ENCODE measurements around the gene MAML3.

Gene MAML3

DNA sequence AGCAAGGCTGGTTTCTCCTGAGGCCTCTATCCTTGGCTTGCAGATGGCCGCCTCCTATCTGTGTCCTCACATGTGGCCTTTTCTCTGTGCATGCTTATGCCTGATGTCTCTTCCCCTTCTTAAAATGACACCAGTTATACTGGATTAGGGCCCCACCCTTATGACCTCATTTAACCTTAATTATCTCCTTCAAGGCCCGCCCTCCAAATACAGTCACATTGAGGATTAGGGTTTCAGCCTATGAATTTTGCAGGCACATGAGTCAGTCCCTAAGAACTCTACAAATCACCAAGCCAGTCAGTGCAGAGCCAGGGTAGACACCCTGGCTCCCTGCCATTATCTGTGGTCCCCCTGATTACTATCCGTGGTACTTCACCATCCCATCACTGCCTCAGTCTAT is 51.6 kb downstream of the MAML3 start:
- Histone ChIP-seq H3K79me2 (ENCODE audit: insufficient read depth, low read length) (no peaks in the 10 kb centered on the region), H3K4me1 (ENCODE audit: insufficient read depth, low read length, severe bottlenecking) (peaks cover 33% of the 10 kb centered on the region), H3K4me2 (ENCODE audit: low read length) (no peak overlapping the region), H3K9me3 (ENCODE audit: low read length) (no peaks in the 10 kb centered on the region), H2AFZ (ENCODE audit: low read length) (no peak overlapping the region), H3K4me3 (ENCODE audit: low read depth, low read length, poor library complexity, severe bottlenecking) (no peak overlapping the region), H3F3A (ENCODE audit: insufficient read depth, low read length) (no peaks in the 10 kb centered on the region), H3K27me3 (ENCODE audit: insufficient read depth, low read length) (no peaks in the 10 kb centered on the region), H3K27ac (ENCODE audit: low read depth, low read length, poor library complexity, severe bottlenecking) (no peak overlapping the region), H3K9ac (ENCODE audit: low read length) (no peak overlapping the region), H3K36me3 (ENCODE audit: insufficient read depth, low read length) (no peaks in the 10 kb centered on the region), H3K9me2 (ENCODE audit: low read depth, low read length) (no peaks in the 10 kb centered on the region), H4K20me1 (ENCODE audit: insufficient read depth, low read length) (no peaks in the 10 kb centered on the region)
- TF ChIP-seq EZH2 (IDR thresholded peaks at IDR 0.05; ENCODE audit: borderline replicate concordance, low read length), result no peak
- TF ChIP-seq, protein P1, sequence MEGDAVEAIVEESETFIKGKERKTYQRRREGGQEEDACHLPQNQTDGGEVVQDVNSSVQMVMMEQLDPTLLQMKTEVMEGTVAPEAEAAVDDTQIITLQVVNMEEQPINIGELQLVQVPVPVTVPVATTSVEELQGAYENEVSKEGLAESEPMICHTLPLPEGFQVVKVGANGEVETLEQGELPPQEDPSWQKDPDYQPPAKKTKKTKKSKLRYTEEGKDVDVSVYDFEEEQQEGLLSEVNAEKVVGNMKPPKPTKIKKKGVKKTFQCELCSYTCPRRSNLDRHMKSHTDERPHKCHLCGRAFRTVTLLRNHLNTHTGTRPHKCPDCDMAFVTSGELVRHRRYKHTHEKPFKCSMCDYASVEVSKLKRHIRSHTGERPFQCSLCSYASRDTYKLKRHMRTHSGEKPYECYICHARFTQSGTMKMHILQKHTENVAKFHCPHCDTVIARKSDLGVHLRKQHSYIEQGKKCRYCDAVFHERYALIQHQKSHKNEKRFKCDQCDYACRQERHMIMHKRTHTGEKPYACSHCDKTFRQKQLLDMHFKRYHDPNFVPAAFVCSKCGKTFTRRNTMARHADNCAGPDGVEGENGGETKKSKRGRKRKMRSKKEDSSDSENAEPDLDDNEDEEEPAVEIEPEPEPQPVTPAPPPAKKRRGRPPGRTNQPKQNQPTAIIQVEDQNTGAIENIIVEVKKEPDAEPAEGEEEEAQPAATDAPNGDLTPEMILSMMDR (IDR thresholded peaks at IDR 0.05; ENCODE audit: low read length), result no peak

DNA sequence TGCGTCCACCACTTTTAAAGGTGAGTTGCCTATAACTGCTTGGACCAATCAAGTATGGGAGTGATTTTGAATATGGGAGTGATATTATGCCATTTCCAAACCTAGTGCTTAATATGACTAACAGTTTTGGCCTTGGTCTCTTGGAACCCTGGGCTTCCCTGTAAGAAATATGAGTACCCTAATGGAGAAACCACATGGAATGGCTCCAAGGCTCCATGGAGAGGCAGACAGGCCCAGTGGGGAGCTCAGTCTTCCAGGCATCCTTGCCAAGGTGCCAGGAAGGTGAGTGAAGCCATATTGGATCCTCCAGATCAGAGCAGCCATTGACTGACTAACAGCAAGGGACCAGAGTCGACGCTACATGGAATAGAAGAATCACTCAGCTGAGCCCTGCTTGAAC is 53.2 kb downstream of the MAML3 start:
- peaks cover 49% of the 10 kb centered on the region for H3K4me1 ChIP-seq (ENCODE audit: insufficient read depth, low read length, severe bottlenecking)
- no peaks in the 10 kb centered on the region for H3K9me2 ChIP-seq (ENCODE audit: low read depth, low read length)
- no peaks in the 10 kb centered on the region for H3K27me3 ChIP-seq (ENCODE audit: insufficient read depth, low read length)
- no peaks in the 10 kb centered on the region for H3K36me3 ChIP-seq (ENCODE audit: insufficient read depth, low read length)
- no peak overlapping the region for H3K9ac ChIP-seq (ENCODE audit: low read length)
- no peak overlapping the region for H3K27ac ChIP-seq (ENCODE audit: low read depth, low read length, poor library complexity, severe bottlenecking)
- no peaks in the 10 kb centered on the region for H3K9me3 ChIP-seq (ENCODE audit: low read length)
- TF ChIP-seq, protein P1 (IDR thresholded peaks at IDR 0.05; ENCODE audit: low read length), result no peak
- no peak for TF ChIP-seq EZH2 (IDR thresholded peaks at IDR 0.05; ENCODE audit: borderline replicate concordance, low read length)
- no peaks in the 10 kb centered on the region for H3F3A ChIP-seq (ENCODE audit: insufficient read depth, low read length)
- H3K4me2 ChIP-seq (ENCODE audit: low read length), result no peak overlapping the region
- no peak overlapping the region for H3K4me3 ChIP-seq (ENCODE audit: low read depth, low read length, poor library complexity, severe bottlenecking)
- no peaks in the 10 kb centered on the region for H3K79me2 ChIP-seq (ENCODE audit: insufficient read depth, low read length)
- H4K20me1 ChIP-seq (ENCODE audit: insufficient read depth, low read length), result no peaks in the 10 kb centered on the region
- H2AFZ ChIP-seq (ENCODE audit: low read length), result no peak overlapping the region

DNA sequence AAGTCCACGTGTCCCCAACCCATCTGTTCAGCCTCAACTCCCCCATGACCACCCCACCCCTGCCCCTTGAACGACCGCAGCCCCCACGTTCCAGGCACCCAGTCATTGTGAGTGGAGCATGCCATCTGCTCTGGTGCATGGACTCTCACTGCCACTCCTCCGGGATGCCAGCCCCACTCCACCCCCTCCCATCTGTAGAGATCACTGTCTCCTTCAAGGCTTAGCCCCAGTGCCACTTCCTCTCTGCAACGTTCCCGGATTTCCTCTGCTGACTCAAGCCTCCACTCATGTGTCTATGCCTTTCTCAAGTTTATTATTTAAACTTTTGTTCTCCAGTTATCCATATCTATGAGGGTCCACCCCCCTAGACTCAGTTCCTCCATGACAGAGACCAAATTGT is 54.0 kb downstream of the MAML3 start:
- Histone ChIP-seq H3K27me3 (ENCODE audit: insufficient read depth, low read length) (no peaks in the 10 kb centered on the region), H3K36me3 (ENCODE audit: insufficient read depth, low read length) (no peaks in the 10 kb centered on the region), H4K20me1 (ENCODE audit: insufficient read depth, low read length) (no peaks in the 10 kb centered on the region), H2AFZ (ENCODE audit: low read length) (no peak overlapping the region), H3K4me2 (ENCODE audit: low read length) (no peak overlapping the region), H3K27ac (ENCODE audit: low read depth, low read length, poor library complexity, severe bottlenecking) (no peak overlapping the region), H3K9ac (ENCODE audit: low read length) (no peak overlapping the region), H3K9me3 (ENCODE audit: low read length) (no peaks in the 10 kb centered on the region), H3K4me3 (ENCODE audit: low read depth, low read length, poor library complexity, severe bottlenecking) (no peak overlapping the region), H3K4me1 (ENCODE audit: insufficient read depth, low read length, severe bottlenecking) (peaks cover 57% of the 10 kb centered on the region), H3K9me2 (ENCODE audit: low read depth, low read length) (no peaks in the 10 kb centered on the region), H3F3A (ENCODE audit: insufficient read depth, low read length) (no peaks in the 10 kb centered on the region), H3K79me2 (ENCODE audit: insufficient read depth, low read length) (no peaks in the 10 kb centered on the region)
- TF ChIP-seq EZH2 (IDR thresholded peaks at IDR 0.05; ENCODE audit: borderline replicate concordance, low read length), result no peak
- TF ChIP-seq, protein P1 (IDR thresholded peaks at IDR 0.05; ENCODE audit: low read length), result no peak
